ENCODE results near the gene EXOC3L4.

DNA sequence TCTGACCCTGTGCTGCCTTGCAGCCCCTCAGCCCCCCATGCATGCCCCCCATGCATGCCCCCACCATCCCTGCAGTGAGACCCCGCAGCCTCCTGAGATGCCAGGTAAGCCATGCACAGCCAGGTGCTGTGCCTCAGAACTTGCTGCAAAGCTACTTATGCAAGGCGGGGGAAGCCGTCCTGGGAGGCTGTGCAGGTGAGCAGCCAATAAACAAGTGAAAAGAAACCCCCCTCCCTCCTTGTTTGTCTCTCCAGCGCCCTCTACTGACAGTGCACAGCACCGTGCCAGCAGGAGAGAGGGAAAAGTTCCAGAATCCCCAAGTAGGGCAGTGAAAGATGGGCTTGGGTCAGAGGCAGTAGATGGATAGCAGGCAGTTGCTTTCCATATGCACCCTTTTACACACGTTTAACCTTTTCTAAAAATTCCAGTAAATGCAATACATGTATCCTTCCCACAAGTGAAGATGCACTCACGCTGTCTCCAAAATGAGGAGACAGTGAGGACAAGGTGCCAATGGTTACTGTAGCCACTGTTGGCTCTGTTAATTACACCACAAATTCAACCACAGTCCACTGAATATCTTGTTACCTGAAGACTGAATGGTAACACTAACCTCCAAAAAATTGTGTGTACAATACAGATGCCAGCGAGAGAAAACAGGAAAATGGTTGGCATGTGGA lies 46.7 kb downstream of the EXOC3L4 start:
- TF ChIP-seq TAF1 (IDR thresholded peaks at IDR 0.05; ENCODE audit: borderline replicate concordance, insufficient read depth, low read length), result no peak
- no peak for TF ChIP-seq POLR2AphosphoS5 (IDR thresholded peaks at IDR 0.05; ENCODE audit: low read depth, low read length)
- TF ChIP-seq, protein P1, sequence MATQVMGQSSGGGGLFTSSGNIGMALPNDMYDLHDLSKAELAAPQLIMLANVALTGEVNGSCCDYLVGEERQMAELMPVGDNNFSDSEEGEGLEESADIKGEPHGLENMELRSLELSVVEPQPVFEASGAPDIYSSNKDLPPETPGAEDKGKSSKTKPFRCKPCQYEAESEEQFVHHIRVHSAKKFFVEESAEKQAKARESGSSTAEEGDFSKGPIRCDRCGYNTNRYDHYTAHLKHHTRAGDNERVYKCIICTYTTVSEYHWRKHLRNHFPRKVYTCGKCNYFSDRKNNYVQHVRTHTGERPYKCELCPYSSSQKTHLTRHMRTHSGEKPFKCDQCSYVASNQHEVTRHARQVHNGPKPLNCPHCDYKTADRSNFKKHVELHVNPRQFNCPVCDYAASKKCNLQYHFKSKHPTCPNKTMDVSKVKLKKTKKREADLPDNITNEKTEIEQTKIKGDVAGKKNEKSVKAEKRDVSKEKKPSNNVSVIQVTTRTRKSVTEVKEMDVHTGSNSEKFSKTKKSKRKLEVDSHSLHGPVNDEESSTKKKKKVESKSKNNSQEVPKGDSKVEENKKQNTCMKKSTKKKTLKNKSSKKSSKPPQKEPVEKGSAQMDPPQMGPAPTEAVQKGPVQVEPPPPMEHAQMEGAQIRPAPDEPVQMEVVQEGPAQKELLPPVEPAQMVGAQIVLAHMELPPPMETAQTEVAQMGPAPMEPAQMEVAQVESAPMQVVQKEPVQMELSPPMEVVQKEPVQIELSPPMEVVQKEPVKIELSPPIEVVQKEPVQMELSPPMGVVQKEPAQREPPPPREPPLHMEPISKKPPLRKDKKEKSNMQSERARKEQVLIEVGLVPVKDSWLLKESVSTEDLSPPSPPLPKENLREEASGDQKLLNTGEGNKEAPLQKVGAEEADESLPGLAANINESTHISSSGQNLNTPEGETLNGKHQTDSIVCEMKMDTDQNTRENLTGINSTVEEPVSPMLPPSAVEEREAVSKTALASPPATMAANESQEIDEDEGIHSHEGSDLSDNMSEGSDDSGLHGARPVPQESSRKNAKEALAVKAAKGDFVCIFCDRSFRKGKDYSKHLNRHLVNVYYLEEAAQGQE (IDR thresholded peaks at IDR 0.05; ENCODE audit: insufficient read depth in 1 of 2, low read depth in 2 of 2, low read length in 2 of 2), result no peak
- TF ChIP-seq SIN3A (IDR thresholded peaks at IDR 0.05; ENCODE audit: borderline replicate concordance, insufficient read depth, low read length), result no peak
- TF ChIP-seq FOXP2 (optimal IDR thresholded peaks at IDR 0.05; ENCODE audit: borderline replicate concordance, extremely low read depth, extremely low read length, insufficient read depth), result no peak
